HG03095 (cell line): ENCODE measurements around the gene PDIA4.
"Not testable (repeated sequence)": the region's sequence is repeated elsewhere in the genome, so short reads cannot be mapped to it uniquely, and the experiment has no call there.

ENCODE experiments used
- ATAC-seq: cut with Tn5 transposase; IDR thresholded peaks from one replicate; pipeline ENCODE4 v1.9.1; 2021; ENCODE audit warnings: moderate library complexity; ENCODE audit not compliant: unreplicated experiment

Gene PDIA4

DNA sequence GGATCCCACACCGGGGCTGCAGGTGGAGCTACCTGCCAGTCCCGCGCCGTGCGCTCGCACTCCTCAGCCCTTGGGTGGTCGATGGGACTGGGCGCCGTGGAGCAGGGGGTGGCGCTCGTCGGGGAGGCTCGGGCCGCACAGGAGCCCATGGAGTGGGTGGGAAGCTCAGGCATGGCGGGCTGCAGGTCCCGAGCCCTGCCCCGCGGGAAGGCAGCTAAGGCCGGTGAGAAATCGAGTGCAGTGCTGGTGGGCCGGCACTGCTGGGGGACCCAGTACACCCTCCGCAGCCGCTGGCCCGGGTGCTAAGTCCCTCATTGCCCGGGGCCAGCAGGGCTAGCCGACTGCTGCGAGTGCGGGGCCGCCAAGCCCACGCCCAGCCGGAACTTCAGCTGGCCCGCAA is 10.3 kb upstream of the PDIA4 start:
- ATAC-seq = not testable (repeated sequence)

DNA sequence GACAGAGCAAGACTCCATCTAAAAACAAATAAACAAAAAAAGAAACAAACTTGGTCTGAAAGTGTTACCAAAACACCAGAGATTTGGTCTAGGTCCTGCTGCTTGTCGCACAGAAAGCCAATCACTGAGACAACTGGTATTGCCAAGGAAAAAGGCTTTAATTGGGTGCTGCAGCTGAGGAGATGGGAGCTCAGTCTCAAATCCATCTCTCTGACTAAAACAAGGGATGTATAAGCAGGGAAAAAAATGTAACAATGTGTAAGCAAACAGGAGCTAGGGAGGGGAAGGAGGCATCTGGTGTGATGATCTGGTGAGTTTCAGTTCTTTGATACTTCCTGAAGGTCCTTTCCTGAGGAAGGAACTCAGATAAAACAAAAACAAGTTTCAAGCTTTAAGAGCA is 8.4 kb upstream of the PDIA4 start:
- no peak for ATAC-seq

DNA sequence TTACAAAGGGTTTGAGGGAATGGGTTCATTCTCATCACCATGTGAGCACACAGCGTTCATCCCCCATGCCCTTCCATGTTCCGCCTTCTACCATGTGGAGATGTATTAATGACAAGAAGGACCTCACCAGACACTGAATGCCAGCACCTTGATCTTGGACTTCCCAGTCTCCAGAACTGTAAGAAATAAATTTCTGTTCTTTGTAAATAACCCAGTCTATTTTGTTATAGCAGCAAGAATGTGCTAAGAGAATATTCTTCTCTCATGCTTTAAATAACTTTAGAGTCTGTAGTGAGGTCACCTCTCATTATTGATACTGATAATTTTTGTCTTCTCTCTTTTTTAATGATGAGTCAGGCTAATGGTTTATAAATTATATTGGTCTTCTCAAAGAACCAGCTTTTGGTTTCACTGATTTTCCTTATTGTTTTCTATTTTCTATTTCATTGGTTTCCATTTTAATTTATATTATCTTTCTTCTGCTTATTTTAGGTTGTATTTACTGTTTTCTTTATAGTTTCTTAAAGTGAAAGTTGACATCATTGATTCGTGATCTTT is 3.1 kb upstream of the PDIA4 start:
- no peak for ATAC-seq

DNA sequence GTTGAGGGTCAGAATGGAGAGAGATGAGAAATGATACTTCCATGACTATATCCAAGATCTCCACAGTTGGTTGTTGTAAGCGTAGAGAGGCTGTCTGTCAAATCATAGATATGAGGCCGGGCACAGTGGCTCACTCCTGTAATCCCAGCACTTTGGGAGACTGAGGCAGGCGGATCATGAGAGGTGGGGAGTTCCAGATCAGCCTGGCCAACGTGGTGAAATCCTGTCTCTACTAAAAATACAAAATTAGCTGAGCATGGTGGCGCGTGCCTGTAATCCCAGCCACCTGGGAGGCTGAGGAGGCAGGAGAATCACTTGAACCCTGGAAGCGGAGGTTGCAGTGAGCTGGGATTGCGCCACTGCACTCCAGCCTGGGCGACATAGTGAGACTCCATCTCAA is 2.1 kb upstream of the PDIA4 start:
- not testable (repeated sequence) for ATAC-seq

DNA sequence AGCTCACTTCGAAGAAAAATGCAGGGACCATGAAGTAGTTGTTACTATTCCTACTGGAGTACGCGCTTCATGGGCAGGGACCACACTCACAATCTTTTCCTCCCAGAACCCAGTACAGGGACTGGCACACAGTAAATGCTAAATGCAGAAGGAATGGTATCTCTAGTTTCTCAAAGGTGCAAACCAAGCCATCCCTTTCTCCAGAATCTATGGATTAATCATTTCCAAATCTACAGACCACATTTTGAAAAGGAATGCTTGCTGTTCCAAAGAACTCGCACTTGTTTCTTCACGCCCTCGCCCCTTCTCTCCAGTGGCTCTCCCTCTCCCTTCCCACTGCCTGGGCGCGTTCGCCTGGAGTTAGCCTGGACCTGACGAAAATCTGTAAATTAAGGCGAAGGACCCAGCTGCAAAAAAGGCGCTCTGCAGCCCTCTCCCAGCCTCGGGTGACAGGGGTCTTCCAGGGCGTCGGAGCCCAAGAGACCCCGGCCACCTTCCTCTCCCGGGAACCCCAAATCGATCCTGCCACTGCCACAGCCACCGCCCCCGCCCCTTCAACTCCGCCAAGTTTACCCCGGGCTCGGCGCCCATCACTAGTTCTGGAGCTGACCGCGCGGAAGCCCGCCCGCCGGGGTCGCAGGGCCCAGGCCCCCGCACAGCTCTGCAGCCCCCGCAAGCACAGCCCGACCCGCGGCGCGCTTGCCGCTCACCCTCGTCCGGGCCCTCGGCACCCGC is 527 bp downstream of the PDIA4 start:
- ATAC-seq = no peak

DNA sequence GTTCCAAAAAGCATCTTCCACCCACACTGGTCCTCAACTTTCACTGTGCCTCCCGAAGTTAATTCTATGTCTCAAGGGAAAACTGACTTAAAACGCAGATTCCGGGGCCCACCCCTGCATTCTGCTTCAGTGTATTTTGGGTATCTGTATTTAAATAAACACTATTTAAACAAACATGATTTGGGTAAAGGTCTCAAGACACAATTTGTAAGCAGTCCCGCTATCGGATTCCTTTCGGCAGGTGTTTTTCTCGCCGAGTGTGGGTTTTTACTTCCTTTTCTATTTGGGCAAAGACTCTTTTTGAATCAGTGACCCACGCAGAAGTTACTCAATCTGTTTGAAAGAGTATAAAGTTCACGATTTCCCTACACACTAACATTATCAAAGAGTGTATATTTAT is 1.2 kb downstream of the PDIA4 start:
- no peak for ATAC-seq

DNA sequence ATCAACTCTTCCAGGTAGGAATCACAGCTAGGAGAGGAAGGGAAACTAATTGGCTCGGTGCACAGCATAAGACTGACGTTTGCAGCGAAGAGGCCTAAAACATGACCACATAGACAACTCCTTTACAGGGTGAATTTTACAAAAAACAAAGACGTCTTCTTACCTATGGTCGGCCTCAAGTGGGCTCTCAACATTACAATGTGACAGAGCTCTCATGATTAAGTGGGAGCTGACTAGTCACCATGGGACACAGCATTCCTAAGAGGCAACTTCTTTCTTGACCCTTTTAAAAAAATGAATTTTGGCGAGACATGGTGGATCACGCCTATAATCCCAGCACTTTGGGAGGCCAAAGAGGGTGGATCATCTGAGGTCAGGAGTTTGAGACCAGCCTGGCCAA is 4.6 kb downstream of the PDIA4 start:
- ATAC-seq = no peak

DNA sequence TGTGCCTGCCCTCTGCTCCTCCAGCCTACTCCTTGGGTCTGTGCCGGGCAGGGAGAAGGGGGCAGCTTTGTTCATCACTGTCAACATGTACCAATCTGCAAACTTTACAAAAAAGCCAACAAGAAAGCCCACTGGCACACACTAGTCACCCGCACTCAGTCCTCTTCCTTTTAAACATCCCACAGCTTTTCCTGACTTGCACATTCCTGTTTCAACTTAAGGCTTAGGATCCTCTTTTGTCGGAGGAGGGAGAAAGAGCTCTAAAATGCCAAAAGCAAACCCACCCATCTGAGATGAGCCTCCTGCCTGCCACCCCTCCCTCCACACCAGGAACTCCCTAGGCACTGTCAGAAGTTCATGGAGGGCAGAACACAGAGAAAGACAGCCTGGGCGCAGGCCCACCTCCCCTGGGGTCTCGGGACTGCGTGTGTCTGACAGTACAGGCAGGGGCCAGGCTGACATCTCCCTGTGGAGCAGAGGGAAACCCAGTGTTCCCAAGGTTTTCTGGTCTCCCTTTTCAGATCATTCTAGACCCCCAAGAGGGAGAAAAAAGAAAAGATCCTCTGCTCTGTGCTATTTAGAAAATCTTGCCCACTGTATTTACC is 5.4 kb downstream of the PDIA4 start:
- ATAC-seq = no peak

DNA sequence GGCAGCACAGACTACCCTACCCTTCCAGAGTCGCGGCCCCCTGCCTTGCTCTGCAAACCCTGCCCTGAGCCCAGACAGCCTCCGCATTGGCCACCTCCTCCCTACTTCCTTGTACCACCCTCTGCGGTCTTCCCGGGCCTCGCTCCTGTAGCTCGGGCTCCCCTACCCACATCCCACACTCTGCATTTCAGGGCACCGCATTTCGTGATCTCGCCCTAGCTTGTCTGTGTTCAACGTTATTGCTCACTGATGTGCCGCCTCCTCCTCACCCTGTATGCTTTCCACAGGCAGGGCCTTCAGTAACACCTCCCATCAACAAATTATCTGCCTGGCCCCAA is 6.6 kb downstream of the PDIA4 start:
- no peak for ATAC-seq

DNA sequence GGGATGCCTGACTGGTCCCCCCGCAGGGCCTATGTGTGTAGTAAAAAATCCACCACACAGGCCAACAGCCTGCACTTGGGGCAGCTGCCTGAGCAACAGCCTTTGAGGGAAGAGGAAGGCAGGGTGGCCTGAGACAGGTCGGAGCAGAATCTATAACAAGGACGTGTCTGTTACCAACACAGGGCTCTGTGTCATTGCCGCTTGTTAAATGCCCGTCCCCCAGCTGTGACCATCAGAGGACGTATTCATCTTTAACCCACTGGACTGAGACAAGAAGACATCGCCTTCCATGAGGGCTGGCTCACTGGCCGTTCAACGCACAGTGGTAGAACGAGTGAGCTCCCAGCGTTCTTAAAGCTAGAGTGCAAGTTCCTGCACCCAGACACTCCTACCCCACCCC is 7.8 kb downstream of the PDIA4 start:
- ATAC-seq = no peak

DNA sequence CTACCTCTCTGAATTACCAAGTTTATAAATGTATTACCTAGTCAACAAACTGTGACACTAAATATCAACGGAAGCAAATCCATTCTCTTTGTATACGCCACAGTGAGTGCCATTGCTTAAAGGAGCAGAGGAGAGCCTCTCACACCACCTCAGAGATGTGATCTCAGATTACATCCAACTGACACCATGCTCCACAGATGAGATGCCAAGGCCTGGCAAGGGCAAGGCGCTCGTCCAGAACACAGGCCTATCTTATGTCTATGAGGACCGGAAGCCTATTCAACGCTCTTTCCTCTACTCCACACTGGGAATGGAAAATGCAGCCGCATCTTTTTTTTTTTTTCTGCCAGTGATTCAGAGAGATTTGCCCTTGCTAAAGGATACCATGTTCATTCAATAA is 11.4 kb downstream of the PDIA4 start:
- ATAC-seq = no peak

DNA sequence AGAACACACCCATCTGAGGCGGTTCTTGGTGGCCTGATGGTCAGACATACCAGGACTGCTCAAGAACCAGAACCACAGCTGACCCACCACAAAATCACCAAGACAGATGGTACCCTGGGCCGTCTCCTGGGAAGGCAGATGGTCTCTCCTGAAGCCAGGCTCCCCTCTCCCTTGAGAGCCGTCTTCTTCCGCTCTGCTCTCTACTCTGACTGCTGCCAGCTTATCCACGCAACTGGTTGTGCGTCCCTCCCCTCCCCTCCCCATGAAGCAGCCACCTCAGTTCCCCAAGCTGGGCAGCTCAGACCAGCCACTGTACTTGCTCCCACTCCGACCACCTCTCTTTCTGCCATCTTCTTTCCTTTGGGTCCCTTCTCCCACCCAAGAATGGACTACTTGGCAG is 14.0 kb downstream of the PDIA4 start:
- ATAC-seq = no peak

DNA sequence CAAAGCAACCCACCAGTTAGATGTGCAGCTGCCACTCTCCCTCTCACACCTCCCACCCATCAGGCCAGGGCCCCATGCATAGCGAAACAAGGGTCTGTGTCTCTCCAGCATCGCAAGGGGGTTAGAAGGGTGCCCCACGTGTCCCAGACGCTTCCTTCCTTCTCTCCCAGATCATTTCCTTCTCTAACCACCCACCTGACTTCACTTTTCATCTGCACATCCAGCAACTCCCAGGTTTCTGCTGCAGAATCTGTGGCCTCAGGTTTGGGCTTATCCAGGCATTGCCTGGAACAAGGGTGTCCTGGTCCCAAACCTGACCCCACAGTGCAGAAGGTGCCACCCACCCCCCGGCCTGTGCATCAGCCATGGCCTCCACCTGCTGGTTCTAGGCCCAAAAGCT is 14.4 kb downstream of the PDIA4 start:
- ATAC-seq = no peak

DNA sequence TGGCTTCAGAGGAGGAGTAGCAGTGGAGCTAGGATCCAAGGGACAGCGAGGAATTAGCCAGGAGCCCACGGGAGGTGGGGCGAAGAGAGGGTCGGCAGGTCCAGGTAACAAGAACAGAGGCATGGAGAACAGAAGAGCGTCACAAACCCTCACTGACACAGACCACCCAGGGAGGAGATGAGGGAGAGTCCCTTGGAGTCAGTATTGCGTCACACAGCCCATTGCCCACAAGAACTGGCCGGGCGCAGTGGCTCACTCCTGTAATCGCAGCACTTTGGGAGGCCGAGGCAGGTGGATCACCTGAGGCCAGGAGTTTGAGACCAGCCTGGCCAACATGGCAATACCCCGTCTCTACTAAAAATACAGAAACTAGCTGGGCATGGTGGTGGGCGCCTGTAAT is 15.6 kb downstream of the PDIA4 start:
- not testable (repeated sequence) for ATAC-seq

DNA sequence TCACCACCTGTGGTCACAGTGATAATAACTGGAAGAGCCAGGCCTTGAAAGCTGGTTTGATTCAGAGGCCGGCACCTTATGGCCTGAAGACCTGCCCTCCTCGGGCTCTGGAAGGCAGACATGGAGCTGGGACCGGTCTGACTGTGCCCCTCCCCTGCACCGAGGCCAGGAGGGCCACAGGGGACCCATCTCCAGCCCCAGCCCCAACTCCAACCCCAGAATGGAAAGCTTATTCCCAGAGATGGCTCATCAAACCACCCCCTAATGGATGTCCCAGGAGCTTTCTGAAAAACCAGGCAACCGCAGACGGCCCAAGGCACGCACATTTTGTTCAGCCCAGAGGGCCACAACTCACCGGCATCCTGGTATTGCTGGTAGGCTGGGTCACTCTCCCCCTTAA is 16.8 kb downstream of the PDIA4 start:
- ATAC-seq = no peak

DNA sequence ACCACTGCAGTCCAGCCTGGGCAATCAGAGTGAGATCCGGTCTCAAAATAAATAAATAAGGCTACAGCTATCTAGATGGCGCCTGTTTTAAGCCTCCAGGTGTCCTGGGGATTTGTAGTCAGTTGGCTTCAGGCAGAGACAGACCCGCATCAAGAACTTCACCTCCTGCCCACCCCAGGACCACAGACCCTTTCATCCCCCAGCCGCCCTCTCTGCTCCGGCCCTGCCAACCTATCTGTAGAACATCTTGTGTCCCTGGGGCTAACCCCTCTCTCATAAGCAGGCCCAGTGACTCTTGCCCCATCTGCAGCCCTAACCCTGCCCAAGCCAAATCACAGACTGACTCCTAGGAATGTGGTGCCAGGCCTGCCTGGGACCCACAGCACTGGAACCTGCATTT is 17.9 kb downstream of the PDIA4 start:
- ATAC-seq = no peak

DNA sequence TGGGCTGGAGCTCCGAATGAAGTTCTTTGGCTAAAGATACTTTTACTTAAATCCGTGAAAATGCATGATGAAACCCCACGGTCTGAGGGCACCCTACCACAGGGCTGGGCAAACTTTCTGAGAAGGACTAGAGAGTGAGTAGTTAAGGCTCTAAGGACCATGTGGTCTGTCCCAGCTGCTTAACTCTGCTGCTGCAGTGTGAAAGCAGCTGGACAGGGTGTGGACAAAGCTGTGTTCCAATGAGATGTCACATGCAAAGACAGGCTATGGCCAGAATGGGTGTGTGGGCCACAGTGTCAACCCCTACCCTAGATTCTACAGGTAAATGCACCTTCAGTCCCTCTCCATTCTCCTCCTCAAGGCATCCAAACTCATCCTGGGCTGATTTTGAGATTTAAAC is 18.8 kb downstream of the PDIA4 start:
- ATAC-seq = no peak

DNA sequence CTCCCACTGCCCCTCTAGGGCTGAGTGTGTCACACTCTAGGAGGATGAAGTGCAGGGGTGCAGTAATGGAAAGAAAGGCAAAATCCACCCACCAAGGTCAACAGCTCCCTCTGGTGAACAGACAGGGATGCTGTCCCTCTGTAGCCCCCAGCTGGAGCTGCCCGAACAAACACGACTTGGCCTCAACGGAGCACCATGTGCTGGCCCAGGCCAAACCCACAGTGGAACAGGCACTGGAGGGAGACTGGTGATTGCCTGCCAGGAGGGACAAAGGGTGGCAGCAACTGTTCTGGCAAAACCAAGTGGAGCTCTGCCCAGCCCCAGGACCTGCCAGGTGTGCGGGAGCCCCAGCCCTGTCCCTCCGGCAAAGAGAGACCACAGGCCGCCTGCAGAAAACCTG is 20.7 kb downstream of the PDIA4 start:
- ATAC-seq = no peak

DNA sequence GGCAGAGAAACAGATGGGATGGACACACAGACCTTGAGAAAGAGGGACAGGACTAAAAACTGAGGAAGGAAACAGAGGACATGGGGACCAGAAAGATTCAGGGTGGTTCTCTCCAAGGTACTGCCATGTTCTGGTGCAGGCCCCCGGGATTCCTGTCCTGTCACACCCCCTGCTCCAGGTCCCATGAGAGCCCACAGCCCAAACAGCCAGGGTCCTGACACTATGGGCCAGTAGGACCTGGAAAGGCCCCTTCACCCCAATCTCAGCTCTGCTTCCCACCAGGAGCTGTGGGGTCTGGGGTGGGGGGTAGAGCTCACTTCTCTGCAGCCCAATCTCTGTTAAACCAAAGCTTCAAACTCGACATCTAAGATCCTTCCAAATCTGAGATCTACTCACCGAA is 21.2 kb downstream of the PDIA4 start:
- ATAC-seq = no peak

DNA sequence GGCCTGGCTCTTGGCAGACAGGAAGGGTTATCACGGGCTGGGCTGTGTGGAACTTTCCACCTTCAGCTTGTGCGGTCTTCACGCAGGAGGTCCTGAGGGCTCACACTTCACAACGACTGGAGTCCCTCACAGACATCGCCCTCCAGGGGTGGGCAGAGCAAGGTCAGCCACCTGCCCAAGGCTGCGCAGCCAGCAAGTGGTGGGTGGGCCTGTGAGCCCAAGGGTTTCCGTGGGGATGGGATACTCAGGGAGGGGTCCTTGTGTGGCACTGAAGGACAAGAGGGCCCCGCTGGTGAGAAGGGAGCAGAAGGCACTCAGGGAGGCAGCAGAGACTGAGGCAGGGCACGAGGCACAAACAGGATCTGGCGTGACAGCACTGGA is 22.0 kb downstream of the PDIA4 start:
- ATAC-seq = no peak

DNA sequence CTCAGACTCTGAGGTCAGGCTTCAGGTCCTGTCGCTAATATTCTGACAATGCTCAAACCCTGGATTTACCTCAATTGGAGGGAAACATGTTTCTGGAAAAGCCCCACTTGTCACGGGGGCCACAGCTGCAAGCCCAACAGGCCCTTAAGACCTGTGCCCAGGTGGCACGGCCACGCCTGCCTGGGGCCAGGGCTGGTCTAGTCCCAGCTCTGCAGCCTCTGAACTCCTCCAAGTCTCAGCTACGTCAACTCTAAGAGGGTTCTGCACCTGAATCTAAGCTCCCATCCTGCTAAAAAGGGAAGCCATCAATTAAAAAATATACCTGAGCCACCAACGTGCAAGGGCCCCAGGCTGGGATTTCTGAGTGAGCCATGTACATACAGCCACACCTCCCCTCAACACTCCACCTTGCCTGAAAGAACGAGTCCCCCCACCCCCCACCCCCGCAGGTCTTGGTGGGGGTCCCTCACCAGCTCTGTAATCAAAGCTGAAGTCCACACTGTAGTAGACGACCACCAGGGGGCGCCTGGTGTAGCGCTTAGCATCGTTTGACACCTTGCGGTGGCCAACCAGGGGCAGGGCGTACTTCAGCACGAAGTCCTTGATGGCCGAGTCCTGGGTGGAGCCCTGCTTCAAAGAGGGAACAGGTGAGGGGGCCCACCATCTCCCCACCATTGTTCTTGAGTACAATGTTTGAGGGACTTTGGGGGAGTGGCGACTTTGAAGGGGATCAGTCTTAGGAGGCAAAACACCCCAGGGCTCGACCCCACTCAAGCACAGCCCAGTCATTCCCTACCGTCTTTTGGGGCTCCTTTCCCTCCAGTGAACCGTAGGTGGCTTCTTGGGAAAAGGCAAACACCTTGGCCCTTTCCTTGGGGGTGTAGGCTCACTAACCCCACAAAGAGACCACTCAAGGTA is 22.6 kb downstream of the PDIA4 start:
- ATAC-seq = peak; percentile 65
